Measurements from ENCODE around the gene LRRC10B.
"Not testable (repeated sequence)": the region's sequence is repeated elsewhere in the genome, so short reads cannot be mapped to it uniquely, and the experiment has no call there.

The LRRC10B gene

GRCh38 chr11:61475433-61475832 is 33.1 kb upstream of the LRRC10B start:
- peaks cover 8 to 51% (median 39%) of the 10 kb centered on the region in 5 donors for H3K4me1 ChIP-seq (ENCODE audit: control insufficient read depth in 5 of 5, insufficient read depth in 5 of 5, low read length in 5 of 5)
- peaks cover 0 to 7% (median 5%) of the 10 kb centered on the region in 5 donors for H3K36me3 ChIP-seq (ENCODE audit: control insufficient read depth in 5 of 5, insufficient read depth in 5 of 5, low read length in 5 of 5)
- H3K4me3 ChIP-seq (ENCODE audit: low read depth in 1 of 5, low read length in 5 of 5): no peak overlapping the region
- H3K27me3 ChIP-seq (ENCODE audit: control insufficient read depth in 5 of 5, insufficient read depth in 4 of 5, low read length in 5 of 5): peaks cover 0 to 11% (median 6%) of the 10 kb centered on the region in 5 donors
- no peaks in the 10 kb centered on the region for H3K9me3 ChIP-seq (ENCODE audit: control insufficient read depth in 5 of 5, low read length in 5 of 5)
- no peak overlapping the region for H3K27ac ChIP-seq (ENCODE audit: low read depth, low read length)
- H3K9ac ChIP-seq (ENCODE audit: low read length in 5 of 5): no peak overlapping the region

- Histone ChIP-seq H3K4me3 (ENCODE audit: low read depth in 1 of 5, low read length in 5 of 5) (no peak overlapping the region), H3K9me3 (ENCODE audit: control insufficient read depth in 5 of 5, low read length in 5 of 5) (no peaks in the 10 kb centered on the region), H3K36me3 (ENCODE audit: control insufficient read depth in 5 of 5, insufficient read depth in 5 of 5, low read length in 5 of 5) (no peaks in the 10 kb centered on the region), H3K27me3 (ENCODE audit: control insufficient read depth in 5 of 5, insufficient read depth in 4 of 5, low read length in 5 of 5) (peaks cover under 1 to 16% (median 6%) of the 10 kb centered on the region in 5 donors), H3K27ac (ENCODE audit: low read depth, low read length) (peak overlapping the region; percentile 30), H3K4me1 (ENCODE audit: control insufficient read depth in 5 of 5, insufficient read depth in 5 of 5, low read length in 5 of 5) (peaks cover 8 to 56% (median 44%) of the 10 kb centered on the region in 5 donors), H3K9ac (ENCODE audit: low read length in 5 of 5) (peak overlapping the region in 1 of 5 donors; percentile 26)
Measured at GRCh38 chr11:61476371-61476770, 32.2 kb upstream of the LRRC10B start.

DNA sequence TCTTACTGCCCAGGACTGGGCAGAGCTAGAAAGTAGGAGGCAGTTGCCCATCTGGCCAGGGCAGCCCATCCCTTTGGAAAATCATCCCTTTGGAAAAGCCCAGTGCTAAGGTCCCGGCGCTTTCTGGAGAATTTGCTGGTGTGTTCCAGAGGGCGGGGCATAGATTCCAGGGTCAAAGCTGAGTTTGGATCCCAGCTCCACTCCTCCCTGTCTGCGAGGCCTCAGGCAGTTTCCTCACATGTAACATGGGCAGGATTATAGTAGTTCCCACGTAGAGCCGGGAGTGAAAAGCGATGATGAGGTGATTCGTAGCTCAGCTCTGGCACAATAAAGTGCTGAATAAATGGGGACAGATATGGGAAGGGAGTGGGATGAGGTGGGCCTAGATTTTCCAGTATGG is 31.4 kb upstream of the LRRC10B start:
- no peak overlapping the region for H3K4me3 ChIP-seq (ENCODE audit: low read depth in 1 of 5, low read length in 5 of 5)
- H3K36me3 ChIP-seq (ENCODE audit: control insufficient read depth in 5 of 5, insufficient read depth in 5 of 5, low read length in 5 of 5): no peaks in the 10 kb centered on the region
- H3K4me1 ChIP-seq (ENCODE audit: control insufficient read depth in 5 of 5, insufficient read depth in 5 of 5, low read length in 5 of 5): peaks cover 9 to 57% (median 48%) of the 10 kb centered on the region in 5 donors
- H3K27me3 ChIP-seq (ENCODE audit: control insufficient read depth in 5 of 5, insufficient read depth in 4 of 5, low read length in 5 of 5): peaks cover 8 to 23% (median 13%) of the 10 kb centered on the region in 5 donors
- peak overlapping the region in 2 of 5 donors; percentile 22 to 33 for H3K9ac ChIP-seq (ENCODE audit: low read length in 5 of 5)
- H3K9me3 ChIP-seq (ENCODE audit: control insufficient read depth in 5 of 5, low read length in 5 of 5): no peaks in the 10 kb centered on the region
- peak overlapping the region; percentile 17 for H3K27ac ChIP-seq (ENCODE audit: low read depth, low read length)

DNA sequence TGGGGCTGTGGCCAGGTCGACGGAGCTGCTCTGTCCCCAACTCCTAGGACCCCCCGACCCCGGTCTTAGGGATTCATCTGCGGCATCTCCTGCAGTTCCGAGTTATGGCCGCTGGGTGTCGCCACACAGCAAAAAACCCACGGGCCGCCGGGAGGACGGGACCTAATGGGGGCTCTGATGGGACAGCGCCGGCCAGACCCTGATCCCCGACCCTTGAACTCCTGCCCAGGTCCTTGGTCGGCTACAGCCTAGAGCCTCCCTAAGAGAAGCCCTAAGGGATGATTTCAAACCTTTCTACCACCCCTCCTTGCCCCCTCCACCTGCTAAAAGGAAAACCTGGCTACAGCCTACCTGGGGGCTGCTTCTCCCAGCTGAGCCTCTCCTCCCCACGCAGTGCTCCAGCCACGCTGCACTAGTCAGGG is 30.8 kb upstream of the LRRC10B start:
- no peaks in the 10 kb centered on the region for H3K36me3 ChIP-seq (ENCODE audit: control insufficient read depth in 5 of 5, insufficient read depth in 5 of 5, low read length in 5 of 5)
- peaks cover 7 to 55% (median 43%) of the 10 kb centered on the region in 5 donors for H3K4me1 ChIP-seq (ENCODE audit: control insufficient read depth in 5 of 5, insufficient read depth in 5 of 5, low read length in 5 of 5)
- peak overlapping the region; percentile 17 for H3K27ac ChIP-seq (ENCODE audit: low read depth, low read length)
- H3K27me3 ChIP-seq (ENCODE audit: control insufficient read depth in 5 of 5, insufficient read depth in 4 of 5, low read length in 5 of 5): peaks cover 14 to 28% (median 19%) of the 10 kb centered on the region in 5 donors
- no peak overlapping the region for H3K9ac ChIP-seq (ENCODE audit: low read length in 5 of 5)
- H3K4me3 ChIP-seq (ENCODE audit: low read depth in 1 of 5, low read length in 5 of 5): no peak overlapping the region
- no peaks in the 10 kb centered on the region for H3K9me3 ChIP-seq (ENCODE audit: control insufficient read depth in 5 of 5, low read length in 5 of 5)

- Histone ChIP-seq H3K4me1 (ENCODE audit: control insufficient read depth in 5 of 5, insufficient read depth in 5 of 5, low read length in 5 of 5) (peaks cover 5 to 45% (median 31%) of the 10 kb centered on the region in 5 donors), H3K27me3 (ENCODE audit: control insufficient read depth in 5 of 5, insufficient read depth in 4 of 5, low read length in 5 of 5) (peaks cover 15 to 28% (median 21%) of the 10 kb centered on the region in 5 donors)
- not testable (repeated sequence) for H3K9ac ChIP-seq (ENCODE audit: low read length in 5 of 5); H3K4me3 ChIP-seq (ENCODE audit: low read depth in 1 of 5, low read length in 5 of 5); H3K36me3 ChIP-seq (ENCODE audit: control insufficient read depth in 5 of 5, insufficient read depth in 5 of 5, low read length in 5 of 5); H3K9me3 ChIP-seq (ENCODE audit: control insufficient read depth in 5 of 5, low read length in 5 of 5); H3K27ac ChIP-seq (ENCODE audit: low read depth, low read length)
Measured at GRCh38 chr11:61479360-61480058, 29.0 kb upstream of the LRRC10B start.

DNA sequence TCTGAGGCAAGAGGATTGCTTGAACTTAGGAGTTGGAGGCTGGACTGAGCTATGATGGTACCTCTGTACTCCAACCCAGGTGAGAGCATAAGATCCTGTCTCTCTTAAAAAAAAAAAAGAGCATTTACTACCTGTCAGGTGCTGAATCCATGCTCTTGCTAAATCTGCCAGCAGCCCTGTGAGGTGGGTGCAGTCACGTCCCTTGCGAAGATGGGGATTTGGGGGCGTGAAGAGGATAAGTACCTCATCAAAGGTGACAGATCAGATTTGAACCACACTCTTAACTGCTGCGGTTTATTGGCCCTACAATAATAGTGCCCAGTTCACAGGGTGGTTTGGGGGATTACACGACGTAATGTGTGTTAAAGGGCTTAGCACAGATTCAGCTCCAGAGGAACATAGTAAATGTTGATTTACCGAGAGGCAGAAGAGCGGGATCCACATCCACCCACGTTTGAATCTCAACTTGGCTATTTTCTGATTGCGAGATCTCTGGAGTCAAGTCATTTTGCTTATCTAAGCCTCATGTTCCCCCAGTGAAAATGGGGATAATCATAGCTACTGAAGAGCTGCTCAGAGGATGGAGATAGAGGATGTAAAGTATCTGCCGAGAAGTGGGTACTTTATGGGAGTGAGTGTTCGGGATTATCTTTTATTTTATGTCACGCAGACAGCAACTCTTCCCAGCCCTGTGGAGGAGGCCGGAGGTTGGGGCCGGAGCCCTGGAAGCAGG is 28.1 kb upstream of the LRRC10B start:
- Histone ChIP-seq H3K27me3 (ENCODE audit: control insufficient read depth in 5 of 5, insufficient read depth in 4 of 5, low read length in 5 of 5) (peaks cover 15 to 28% (median 26%) of the 10 kb centered on the region in 5 donors), H3K9me3 (ENCODE audit: control insufficient read depth in 5 of 5, low read length in 5 of 5) (no peaks in the 10 kb centered on the region), H3K9ac (ENCODE audit: low read length in 5 of 5) (no peak overlapping the region), H3K27ac (ENCODE audit: low read depth, low read length) (no peak overlapping the region), H3K4me3 (ENCODE audit: low read depth in 1 of 5, low read length in 5 of 5) (no peak overlapping the region), H3K36me3 (ENCODE audit: control insufficient read depth in 5 of 5, insufficient read depth in 5 of 5, low read length in 5 of 5) (no peaks in the 10 kb centered on the region), H3K4me1 (ENCODE audit: control insufficient read depth in 5 of 5, insufficient read depth in 5 of 5, low read length in 5 of 5) (peaks cover 5 to 37% (median 24%) of the 10 kb centered on the region in 5 donors)

- H3K27ac ChIP-seq (ENCODE audit: low read depth, low read length): no peak overlapping the region
- no peak overlapping the region for H3K4me3 ChIP-seq (ENCODE audit: low read depth in 1 of 5, low read length in 5 of 5)
- no peak overlapping the region for H3K9ac ChIP-seq (ENCODE audit: low read length in 5 of 5)
- peaks cover 15 to 28% (median 26%) of the 10 kb centered on the region in 5 donors for H3K27me3 ChIP-seq (ENCODE audit: control insufficient read depth in 5 of 5, insufficient read depth in 4 of 5, low read length in 5 of 5)
- H3K9me3 ChIP-seq (ENCODE audit: control insufficient read depth in 5 of 5, low read length in 5 of 5): no peaks in the 10 kb centered on the region
- H3K4me1 ChIP-seq (ENCODE audit: control insufficient read depth in 5 of 5, insufficient read depth in 5 of 5, low read length in 5 of 5): peaks cover 5 to 36% (median 24%) of the 10 kb centered on the region in 5 donors
- H3K36me3 ChIP-seq (ENCODE audit: control insufficient read depth in 5 of 5, insufficient read depth in 5 of 5, low read length in 5 of 5): no peaks in the 10 kb centered on the region
Measured at GRCh38 chr11:61480994-61481335, 27.6 kb upstream of the LRRC10B start.

GRCh38 chr11:61481806-61482205 is 26.7 kb upstream of the LRRC10B start:
- peaks cover 18 to 28% (median 26%) of the 10 kb centered on the region in 5 donors for H3K27me3 ChIP-seq (ENCODE audit: control insufficient read depth in 5 of 5, insufficient read depth in 4 of 5, low read length in 5 of 5)
- peaks cover 0 to 2% (median 0%) of the 10 kb centered on the region in 5 donors for H3K36me3 ChIP-seq (ENCODE audit: control insufficient read depth in 5 of 5, insufficient read depth in 5 of 5, low read length in 5 of 5)
- no peak overlapping the region for H3K27ac ChIP-seq (ENCODE audit: low read depth, low read length)
- peaks cover 5 to 36% (median 24%) of the 10 kb centered on the region in 5 donors for H3K4me1 ChIP-seq (ENCODE audit: control insufficient read depth in 5 of 5, insufficient read depth in 5 of 5, low read length in 5 of 5)
- H3K4me3 ChIP-seq (ENCODE audit: low read depth in 1 of 5, low read length in 5 of 5): no peak overlapping the region
- H3K9me3 ChIP-seq (ENCODE audit: control insufficient read depth in 5 of 5, low read length in 5 of 5): no peaks in the 10 kb centered on the region
- H3K9ac ChIP-seq (ENCODE audit: low read length in 5 of 5): no peak overlapping the region

GRCh38 chr11:61482513-61482912 is 26.0 kb upstream of the LRRC10B start:
- no peak overlapping the region for H3K9ac ChIP-seq (ENCODE audit: low read length in 5 of 5)
- H3K27ac ChIP-seq (ENCODE audit: low read depth, low read length): no peak overlapping the region
- peaks cover 2 to 29% (median 17%) of the 10 kb centered on the region in 5 donors for H3K4me1 ChIP-seq (ENCODE audit: control insufficient read depth in 5 of 5, insufficient read depth in 5 of 5, low read length in 5 of 5)
- H3K36me3 ChIP-seq (ENCODE audit: control insufficient read depth in 5 of 5, insufficient read depth in 5 of 5, low read length in 5 of 5): peaks cover 0 to 9% (median 0%) of the 10 kb centered on the region in 5 donors
- H3K9me3 ChIP-seq (ENCODE audit: control insufficient read depth in 5 of 5, low read length in 5 of 5): no peaks in the 10 kb centered on the region
- no peak overlapping the region for H3K4me3 ChIP-seq (ENCODE audit: low read depth in 1 of 5, low read length in 5 of 5)
- peaks cover 18 to 28% (median 26%) of the 10 kb centered on the region in 5 donors for H3K27me3 ChIP-seq (ENCODE audit: control insufficient read depth in 5 of 5, insufficient read depth in 4 of 5, low read length in 5 of 5)

DNA sequence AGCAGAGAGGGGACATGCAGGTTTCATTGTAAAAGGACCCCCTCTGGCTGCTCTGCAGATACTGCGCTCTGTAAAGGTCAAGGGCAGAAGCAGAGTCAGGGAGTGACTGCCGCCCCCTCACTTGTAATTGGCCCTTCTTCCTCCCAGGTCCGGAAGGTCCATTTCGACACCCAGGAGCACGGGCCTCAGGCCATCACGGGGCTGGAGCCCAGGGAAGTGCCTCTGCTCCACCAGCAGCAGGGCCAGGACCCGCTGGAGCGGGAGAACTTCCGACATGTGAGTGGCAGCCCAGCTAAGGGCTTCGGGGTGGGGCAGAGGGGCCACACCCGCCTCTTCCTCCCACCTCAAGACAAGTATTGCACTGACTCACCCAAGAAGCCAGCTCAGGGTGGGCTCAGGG is 24.0 kb upstream of the LRRC10B start:
- no peak overlapping the region for H3K4me3 ChIP-seq (ENCODE audit: low read depth in 1 of 5, low read length in 5 of 5)
- peaks cover 15 to 26% (median 18%) of the 10 kb centered on the region in 5 donors for H3K27me3 ChIP-seq (ENCODE audit: control insufficient read depth in 5 of 5, insufficient read depth in 4 of 5, low read length in 5 of 5)

More for the DNA sequence above, 24.0 kb upstream of the LRRC10B start:
- no peak overlapping the region for H3K27ac ChIP-seq (ENCODE audit: low read depth, low read length)
- peaks cover 0 to 11% (median 0%) of the 10 kb centered on the region in 5 donors for H3K36me3 ChIP-seq (ENCODE audit: control insufficient read depth in 5 of 5, insufficient read depth in 5 of 5, low read length in 5 of 5)
- H3K4me1 ChIP-seq (ENCODE audit: control insufficient read depth in 5 of 5, insufficient read depth in 5 of 5, low read length in 5 of 5): peaks cover 7 to 34% (median 24%) of the 10 kb centered on the region in 5 donors
- no peaks in the 10 kb centered on the region for H3K9me3 ChIP-seq (ENCODE audit: control insufficient read depth in 5 of 5, low read length in 5 of 5)
- no peak overlapping the region for H3K9ac ChIP-seq (ENCODE audit: low read length in 5 of 5)
